Cardiac septum (tissue), 1 donor: ENCODE measurements around the gene CUX1. TPM values are rescaled to one million over a fixed set of nuclear protein-coding genes. Genes with fewer than 3 reads are reported as not detected.
"Not testable (repeated sequence)": the region's sequence is repeated elsewhere in the genome, so short reads cannot be mapped to it uniquely, and the experiment has no call there.

ENCODE experiments used
- DNase-seq: peaks from one replicate; pipeline ENCODE4 v3.0.0-alpha.2; 2020; ENCODE audit warnings: low spot score
- intact Hi-C: fragments of 100-400 bp; cut with DNase I; formaldehyde crosslinking; loops from one replicate; pipeline ENCODE4 v1.14.0; 2022
- total RNA-seq: library from RNA; stranded (reverse); fragmentation: NEBNext Ultra II Directional; extraction: Animal tissue kit (Norgen Biotek cat#: 25700); gene quantifications from one replicate; pipeline ENCODE4 v1.2.1, GENCODE V29; 2021
- donor health status: DM: no; HTN: no; CAD: no.

Gene CUX1
- total RNA-seq, 1 donor from 2014 or later, result 171 TPM

DNA sequence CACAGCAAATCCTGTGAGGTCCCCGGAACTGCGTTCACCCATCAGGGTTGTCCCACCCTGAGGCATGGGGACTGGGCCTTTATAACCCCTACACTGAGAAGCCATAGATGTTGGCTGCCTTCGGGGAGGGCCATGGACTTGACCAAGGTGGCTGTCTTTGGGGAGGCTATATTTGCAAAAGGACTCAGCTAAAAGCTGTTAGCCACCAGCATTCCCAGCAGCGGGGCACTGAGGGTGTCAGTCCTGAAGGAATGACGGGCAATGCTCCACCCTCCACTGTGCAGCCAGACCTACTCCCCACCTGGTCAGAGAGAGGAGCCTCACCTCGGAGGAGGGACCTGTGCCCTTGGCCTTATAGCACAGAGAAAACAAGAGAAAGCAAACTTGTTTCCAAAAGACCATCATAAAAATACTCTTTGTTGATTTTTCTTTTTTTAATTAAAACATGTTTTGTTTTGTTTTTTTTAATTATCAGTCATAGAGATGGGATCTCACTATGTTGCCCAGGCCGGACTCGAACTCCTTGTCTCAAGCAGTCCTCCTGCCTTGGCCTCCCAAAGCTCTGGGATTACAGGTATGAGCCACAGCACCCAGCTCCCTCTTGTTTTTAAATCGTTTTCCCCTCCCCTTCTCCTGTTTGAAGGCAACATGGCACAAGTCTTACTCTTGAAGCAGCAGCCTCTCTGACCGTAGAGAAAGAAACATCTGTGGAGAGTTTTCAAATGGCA is 26.7 kb upstream of the CUX1 start:
- intact Hi-C loops, result no loop called here

DNA sequence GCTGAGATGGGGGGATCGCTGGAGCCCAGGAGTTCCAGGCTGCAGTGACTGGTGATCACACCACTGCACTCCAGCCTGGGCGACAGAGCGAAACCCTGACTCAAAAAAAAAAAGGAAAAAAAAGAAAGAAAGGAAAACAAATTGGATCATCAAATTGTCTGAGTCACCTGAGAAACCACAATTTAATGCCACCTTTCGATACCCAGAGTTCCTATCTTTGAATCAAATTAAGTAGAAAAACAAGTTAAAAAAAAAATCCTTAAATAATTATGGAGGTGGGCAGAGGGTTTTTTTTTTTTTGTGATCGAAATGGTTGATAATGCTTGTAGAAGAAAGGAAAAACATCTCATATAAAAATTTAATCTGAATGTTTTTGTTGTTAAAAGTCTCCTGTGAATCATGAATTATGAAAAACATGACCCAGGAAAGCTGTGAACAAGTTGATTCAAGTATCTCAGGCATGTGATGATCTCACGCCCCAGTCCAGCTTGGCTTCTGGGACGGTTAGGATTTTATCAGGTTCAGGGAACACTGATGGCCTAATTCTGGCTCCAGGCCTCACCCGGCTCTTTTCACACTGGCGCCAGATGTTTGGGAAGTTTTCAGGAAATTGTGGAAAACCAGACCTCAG is 25.3 kb upstream of the CUX1 start:
- intact Hi-C loops, result no loop called here
- DNase-seq, result peak; percentile 72

More for the DNA sequence above, 26.7 kb upstream of the CUX1 start:
- DNase-seq, result peak; percentile 65

DNA sequence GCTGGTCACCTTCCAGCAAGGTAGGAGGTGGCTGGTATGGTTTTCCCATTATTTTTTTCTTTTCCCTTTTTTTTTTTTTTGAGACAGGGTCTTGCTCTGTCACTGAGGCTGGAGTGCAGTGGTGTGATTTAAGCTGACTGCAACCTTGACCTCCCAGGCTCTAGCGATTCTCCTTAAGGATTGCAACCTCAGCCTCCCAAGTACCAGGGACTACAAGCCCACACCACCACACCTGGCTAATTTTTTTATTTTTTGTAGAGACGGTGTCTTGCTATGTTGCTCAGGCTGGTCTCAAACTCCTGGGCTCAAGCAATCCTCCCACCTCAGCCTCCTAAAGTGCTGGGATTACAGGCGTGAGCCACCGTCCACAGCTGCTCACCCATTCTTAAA is 24.7 kb upstream of the CUX1 start:
- peak; percentile 26 for DNase-seq
- intact Hi-C loops, result not testable (repeated sequence)

DNA sequence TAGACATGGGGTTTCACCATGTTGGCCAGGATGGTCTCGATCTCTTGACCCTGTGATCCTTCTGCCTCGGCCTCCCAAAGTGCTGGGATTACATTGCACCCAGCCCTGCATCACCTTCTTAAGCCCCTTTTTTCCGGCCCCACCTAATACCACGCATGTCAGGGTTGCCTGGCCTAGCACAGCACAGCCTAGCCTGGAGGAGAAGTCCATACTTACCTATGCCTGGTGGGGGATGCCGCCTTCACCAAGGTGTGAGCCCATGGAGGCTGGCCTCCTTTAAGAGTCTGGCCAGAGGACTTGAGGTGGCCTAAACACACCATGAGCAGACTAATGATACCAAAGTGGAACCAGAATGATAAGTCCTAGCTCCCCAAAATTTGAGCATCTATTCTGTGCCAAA is 22.0 kb upstream of the CUX1 start:
- intact Hi-C loops, result no loop called here
- peak; percentile 38 for DNase-seq

DNA sequence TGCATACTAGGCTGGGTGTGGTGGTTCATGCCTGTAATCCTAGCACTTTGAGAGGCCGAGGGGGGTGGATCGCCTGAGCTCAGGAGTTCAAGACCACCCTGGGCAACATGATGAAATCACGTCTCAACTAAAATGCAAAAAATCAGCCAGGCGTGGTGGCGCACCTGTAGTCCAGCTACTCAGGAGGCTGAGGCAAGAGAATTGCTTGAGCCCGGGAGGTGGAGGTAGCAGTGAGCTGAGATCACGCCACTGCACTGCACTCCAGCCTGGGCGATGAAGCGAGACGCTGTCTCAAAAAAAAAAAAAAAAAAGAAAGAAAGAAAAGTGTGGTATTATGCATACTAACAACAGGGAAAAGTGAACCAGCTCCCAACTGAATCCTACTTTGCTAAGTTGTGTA is 19.3 kb upstream of the CUX1 start:
- intact Hi-C loops, result not testable (repeated sequence)
- peak; percentile 33 for DNase-seq

DNA sequence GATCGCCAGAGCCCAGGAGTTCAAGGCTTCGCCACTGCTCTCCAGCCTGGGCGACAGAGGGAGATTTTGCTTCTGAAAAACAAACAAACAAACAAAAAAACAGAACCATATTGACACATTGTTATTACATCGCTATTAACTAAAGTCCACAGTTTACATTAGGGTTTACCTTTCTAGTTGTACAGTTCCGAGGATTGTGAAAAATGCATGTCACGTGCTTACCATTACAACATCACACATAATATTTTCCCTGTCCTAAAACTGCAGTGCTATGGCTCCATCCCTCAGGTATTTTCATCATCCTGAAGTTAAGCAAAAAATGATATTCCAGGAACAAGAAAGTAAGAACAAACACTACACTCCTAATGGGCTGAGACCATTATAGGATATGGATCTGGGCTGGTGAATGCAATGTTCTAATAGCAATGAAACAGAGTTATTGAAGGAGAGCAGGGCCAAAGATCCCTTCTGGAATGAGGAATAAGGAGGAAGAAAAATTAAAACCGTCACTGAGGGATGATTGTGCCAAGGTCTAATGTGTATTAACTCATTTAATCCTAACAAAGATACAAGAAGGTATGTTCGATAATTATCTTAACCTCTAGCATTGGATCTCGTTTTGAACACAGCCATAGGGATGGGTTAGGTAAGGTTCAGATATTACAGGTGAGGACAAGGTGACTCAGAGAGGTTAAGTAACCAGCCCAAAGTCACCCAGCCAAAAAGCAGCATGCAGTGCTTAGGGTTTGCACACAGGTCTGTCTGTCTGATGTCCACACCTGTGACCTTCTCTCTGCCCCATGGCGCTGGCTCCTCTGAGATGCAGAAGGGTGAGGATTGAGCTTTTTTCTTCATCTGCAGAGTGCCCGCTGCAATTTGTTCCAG is 14.0 kb upstream of the CUX1 start:
- DNase-seq, result no peak
- intact Hi-C loops, result no loop called here

DNA sequence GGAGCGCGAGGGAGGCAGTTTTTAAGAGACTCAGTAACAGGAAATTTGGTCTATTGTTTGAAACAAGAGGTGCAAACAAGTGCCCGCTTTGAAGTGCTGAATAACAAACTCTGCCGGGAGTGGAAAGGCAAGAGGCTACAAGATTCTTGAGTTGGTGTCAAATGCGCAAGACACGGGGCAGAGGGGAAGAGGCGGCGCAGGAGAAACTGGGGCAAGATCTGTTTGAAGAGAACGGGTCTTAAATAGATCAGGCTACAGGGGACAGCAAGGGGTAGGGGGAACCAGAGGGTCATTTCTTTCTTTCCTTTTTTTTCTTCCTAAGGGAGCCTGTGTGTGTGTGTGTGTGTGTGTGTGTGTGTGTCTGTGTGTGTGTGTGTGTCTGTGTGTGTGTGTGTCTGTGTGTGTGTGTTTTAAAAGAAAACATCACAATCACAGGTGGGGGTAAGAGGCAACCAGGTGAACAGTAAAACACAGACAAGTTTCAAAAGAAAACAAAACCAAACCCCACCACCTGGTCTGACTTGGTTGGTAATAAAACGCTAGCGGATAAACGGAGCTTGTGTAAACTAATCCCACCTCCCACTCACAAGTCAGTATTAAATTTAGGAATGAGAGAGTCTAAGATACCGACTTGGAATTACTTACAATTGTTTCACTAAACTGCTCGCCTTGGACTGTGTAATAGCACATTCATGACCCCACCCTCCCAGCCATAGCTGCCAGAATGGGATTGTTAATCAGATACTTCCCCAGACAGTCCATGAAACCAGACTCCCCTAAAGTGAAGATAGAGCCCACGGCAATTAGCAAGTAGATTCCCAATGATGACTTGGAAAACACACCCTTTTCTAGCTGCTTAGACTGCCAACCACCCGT is 13.1 kb upstream of the CUX1 start:
- intact Hi-C loops, result no loop called here

DNA sequence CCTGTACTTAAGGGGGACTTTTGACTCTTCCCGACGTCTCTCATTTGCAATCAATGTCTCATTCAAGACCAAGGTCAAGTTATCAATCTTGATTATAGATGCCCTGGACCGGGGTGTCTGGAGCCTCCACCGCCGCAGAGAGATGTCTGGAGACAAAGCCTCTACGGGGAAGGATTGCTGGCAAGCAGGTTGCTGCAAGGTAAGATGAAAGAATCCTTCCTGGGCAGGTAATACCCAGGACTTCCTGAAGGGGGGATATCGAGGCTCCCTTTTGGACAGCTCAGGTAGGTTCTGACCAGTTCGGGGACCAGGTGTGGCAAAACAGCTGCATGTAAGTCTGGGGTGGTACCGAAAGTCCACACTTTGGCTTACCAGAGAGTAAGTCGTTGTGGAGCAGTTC is 12.5 kb upstream of the CUX1 start:
- intact Hi-C loops, result no loop called here
- no peak for DNase-seq

More for the DNA sequence above, 13.1 kb upstream of the CUX1 start:
- no peak for DNase-seq

DNA sequence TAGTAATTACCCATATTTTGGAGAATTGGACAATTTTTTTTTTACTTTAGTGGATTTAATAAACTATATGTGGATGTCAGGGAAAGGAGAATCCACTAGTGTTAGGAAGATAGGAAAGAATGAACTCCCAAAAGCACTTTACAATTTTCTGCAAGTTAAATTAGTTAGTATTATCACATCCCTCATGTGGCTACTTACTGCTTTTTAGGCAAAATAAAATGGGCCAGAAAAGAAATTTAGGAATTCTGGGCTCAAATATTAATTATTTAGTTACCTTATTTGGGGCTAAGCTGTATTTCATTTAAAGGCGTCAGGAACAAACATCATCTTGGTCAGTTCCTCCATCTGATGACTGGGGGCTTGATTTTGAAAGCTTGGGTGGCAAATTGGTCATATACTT is 4.8 kb upstream of the CUX1 start:
- DNase-seq, result no peak
- intact Hi-C loops, result loop anchor here (5.0 to 10.0 kb wide), 2 partner anchors 332 to 425 kb away; no protein-coding TSS in a partner anchor

DNA sequence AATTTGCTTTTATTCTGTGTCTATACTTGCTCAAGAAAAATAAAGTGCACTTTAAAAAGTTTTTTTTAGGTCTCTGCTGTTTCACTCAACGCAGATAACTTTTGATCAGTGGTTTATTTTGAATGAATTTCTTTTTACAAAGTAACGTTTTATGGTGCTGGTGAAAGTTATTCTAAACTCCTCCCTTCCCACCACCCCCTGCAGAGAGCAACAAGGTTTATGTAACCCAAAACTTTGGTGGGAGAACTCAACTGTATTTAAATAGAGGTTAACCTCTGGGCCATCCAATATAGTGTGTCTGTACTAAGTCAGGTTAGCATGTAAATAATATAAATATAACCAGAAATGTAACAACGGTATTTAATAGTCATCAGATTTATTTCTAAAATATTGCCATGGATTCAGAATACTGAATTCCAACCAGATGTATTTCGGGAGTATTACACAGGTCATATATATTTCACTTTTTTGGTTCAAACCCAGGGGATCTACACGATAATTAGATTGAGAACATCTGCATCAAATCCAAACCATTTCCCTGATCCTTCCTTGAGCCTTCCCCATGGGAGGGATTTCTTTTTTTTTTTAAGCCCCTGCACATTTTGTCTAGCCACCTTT is 3.9 kb upstream of the CUX1 start:
- intact Hi-C loops, result loop anchor here (1.0 to 10.0 kb wide), 5 partner anchors 71 to 424 kb away; no protein-coding TSS in a partner anchor
- DNase-seq, result no peak

DNA sequence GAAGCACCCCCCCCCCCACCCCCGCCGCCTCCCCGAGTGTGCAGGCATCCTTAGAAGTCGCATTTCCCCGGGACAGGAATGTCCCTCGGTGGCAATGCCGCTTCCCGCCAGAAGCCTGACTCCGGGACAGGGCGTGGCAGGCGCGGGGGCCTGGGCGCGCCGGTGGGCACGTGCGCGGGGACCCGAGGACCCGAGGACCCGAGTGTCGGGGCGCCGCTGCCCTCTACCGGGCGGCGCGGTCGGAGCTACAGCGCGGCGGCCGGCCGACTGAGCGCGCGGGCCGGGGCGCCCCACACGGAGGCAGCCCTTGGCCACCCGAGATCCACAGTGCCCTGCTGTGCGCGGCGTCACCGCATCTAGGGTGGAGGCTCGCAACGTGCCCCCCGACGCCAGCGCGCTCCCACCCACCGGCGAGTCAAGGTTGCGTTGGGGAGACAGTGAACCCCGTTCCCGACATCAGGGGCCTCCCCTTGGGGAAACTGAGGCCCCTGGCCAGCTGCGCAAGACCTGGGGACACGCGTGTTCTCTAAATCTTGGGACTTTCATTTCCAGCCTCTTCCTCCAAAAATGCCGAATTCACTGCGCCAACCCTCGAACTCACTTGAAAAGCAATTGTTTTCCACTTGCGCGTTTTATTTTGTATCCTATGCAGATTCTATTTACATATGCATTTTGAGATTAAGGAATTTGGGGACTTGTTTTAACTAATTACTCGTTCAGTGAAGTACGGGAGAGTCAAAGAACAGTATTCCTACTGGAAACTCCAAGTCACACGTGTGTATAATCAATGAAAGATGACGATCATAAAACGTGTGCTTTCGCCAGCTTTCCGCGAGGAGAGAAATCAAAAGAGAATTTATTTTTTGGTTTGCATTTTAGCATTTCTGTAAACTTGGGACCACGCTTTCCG is 3.1 kb upstream of the CUX1 start:
- intact Hi-C loops, result loop anchor here (1.0 to 10.0 kb wide), 5 partner anchors 72 to 423 kb away; no protein-coding TSS in a partner anchor
- peak; percentile 84 for DNase-seq

DNA sequence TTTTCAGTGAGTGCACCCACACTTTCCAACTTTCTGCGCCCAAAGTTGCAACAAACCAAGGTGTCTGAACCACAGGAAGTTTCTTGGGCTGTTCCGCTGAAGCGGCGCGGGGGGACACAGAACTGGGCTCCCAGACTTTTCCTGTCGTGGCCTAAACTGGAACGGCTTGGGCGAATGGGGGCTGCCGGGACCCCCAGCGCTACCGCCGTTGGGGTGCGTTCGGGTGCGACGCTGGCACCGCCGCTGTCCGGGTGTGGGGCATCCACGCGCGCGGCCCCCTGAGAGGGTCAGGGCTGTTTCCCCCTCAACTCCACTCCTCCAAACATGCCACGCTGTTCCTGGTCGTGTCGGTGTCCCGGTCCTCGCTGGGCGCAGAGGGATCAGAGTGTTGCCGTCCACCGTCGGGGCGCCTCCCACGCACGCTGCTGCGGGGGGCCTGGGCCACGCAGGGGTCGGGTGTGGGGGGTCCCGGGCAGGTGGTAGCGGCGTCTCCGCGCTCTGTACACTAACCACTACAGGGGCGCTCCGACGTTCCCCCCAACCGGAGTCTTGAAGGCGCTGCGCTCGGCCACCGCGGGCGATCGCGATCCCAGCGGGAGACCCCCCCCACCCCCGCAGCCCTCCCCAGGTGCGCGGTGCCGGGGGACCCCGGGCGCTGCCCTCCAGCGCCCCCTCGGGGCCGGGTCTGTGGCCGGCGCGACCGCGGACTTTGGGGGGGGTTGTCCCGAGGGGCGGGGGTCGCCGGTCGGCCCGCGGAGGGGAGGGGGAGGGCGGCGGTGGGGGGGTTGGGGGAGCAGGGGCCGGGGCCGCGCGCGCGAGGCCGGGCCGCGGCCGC is 2.2 kb upstream of the CUX1 start:
- intact Hi-C loops, result loop anchor here (1.0 to 10.0 kb wide), 8 partner anchors 72 to 422 kb away; no protein-coding TSS in a partner anchor
- peak; percentile 87 for DNase-seq

DNA sequence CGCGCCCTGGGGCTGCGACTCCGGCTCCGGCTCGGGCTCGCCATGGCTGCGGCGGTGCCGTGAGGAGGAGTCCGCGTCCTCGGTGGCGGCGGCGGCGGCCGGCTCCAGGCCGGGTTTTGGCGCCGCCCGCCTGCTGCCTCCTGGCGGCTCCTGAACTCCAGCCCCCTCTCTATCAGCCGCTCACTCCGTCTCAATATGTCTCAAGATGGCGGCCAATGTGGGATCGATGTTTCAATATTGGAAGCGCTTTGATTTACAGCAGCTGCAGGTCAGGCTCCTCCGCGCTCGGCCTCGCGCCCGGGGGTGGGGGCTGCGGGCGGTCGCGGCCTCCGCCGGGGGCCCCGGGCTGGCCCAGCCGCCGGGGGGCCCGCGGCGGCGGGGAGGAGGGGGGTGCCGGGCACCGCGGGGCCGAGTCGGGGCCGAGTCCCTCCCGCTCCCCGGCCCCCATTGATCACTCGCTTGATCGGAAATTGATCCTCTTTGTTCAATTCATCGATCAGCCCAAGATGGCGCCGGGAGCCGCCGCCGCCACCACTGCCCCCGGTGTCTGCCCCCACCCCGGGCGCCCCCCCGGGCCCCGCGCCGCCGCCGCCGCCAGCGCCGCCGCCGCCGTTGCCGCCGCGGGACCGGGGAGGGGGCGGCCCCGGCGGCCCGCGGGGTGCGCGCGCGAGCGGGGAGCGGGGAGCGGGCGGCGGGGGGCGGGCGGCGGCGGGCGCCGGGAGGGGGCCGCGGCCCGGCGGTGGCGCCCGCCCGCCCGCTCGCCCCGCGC is 1.4 kb upstream of the CUX1 start:
- DNase-seq, result peak; percentile 82
- intact Hi-C loops, result loop anchor here (2.0 to 10.0 kb wide), 5 partner anchors 73 to 329 kb away; no protein-coding TSS in a partner anchor

DNA sequence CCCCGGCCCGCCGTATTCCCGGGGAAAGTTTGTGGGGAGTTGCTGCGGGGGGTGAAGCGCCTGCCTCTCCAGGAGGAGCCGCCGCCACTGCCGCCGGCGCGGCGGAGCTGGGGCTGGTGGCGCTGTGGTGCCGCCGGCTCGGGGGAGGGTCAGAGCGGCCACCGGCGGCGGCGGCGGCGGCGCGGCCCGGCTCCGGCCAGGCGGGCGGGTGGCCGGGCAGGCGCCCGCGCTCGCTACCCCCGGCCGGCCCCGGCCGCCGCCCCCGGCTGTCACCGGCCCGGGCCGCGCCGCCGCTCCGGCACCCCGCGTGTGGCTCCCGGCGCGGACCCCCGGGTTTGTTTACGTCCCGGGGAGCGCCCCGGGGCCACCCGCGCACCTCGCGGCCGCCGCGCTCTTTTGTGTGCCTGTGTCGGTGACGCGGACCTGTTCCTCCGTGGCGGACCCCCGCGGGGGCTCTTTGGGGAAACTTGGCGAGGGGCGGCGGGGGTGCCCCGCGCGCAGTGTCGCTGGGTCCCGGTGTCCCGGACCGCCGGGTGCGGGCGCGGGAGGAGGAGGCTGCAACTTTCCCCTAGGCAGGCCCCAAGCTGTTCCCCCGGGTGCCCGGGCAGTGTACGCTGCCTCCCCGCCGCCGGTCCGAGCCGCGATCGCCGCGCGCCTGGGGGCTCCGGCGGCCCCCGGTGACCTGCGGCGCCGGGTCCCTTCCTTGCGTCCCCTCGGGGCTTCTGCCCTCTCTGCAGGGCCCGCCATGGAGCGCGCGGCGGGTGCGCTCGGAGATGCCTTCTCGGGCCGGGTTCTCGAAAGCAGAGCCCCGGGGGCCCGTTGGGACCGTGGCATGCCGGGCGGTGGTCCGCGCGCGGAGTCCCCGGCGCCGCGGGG is 593 bp upstream of the CUX1 start:
- intact Hi-C loops, result loop anchor here (5.0 to 10.0 kb wide), 4 partner anchors 100 to 328 kb away; no protein-coding TSS in a partner anchor
- no peak for DNase-seq
